ENCODE results near the gene TRAPPC14.
A peak's percentile ranks its signal among the peaks of the same experiment; 100 is the strongest.
"Not testable (repeated sequence)": the region's sequence is repeated elsewhere in the genome, so short reads cannot be mapped to it uniquely, and the experiment has no call there.

Gene TRAPPC14

GRCh38 chr7:100148225-100148558, 10.3 kb downstream of the TRAPPC14 start:
- Histone ChIP-seq H3K4me1 (ENCODE audit: insufficient read depth, insufficient read length) (no peaks in the 10 kb centered on the region), H3K9ac (ENCODE audit: insufficient read length, low read depth) (peak overlapping the region; percentile 56), H3K36me3 (ENCODE audit: insufficient read depth, insufficient read length, low read length) (peaks cover 12% of the 10 kb centered on the region), H3K27me3 (ENCODE audit: insufficient read depth, insufficient read length) (no peaks in the 10 kb centered on the region), H3K4me3 (ENCODE audit: insufficient read length, low read depth) (no peak overlapping the region), H3K9me3 (ENCODE audit: insufficient read depth, low read length) (no peaks in the 10 kb centered on the region)
- DNase-seq (ENCODE audit: low read depth, low spot score): no peak
- TF ChIP-seq YY1 (IDR thresholded peaks at IDR 0.05; ENCODE audit: insufficient read depth, insufficient read length) (no peak), SUZ12 (IDR thresholded peaks at IDR 0.05; ENCODE audit: extremely low read depth, insufficient read depth, insufficient read length) (no peak)

GRCh38 chr7:100147278-100147677, 11.2 kb downstream of the TRAPPC14 start:
- TF ChIP-seq SUZ12 (IDR thresholded peaks at IDR 0.05; ENCODE audit: extremely low read depth, insufficient read depth, insufficient read length) (no peak), ZNF274 (IDR thresholded peaks at IDR 0.05; ENCODE audit: low read depth, low read length) (no peak), YY1 (IDR thresholded peaks at IDR 0.05; ENCODE audit: insufficient read depth, insufficient read length) (no peak)
- Histone ChIP-seq H3K27me3 (ENCODE audit: insufficient read depth, insufficient read length) (no peaks in the 10 kb centered on the region), H3K36me3 (ENCODE audit: insufficient read depth, insufficient read length, low read length) (peaks cover 6% of the 10 kb centered on the region), H3K4me3 (ENCODE audit: insufficient read length, low read depth) (no peak overlapping the region), H3K9ac (ENCODE audit: insufficient read length, low read depth) (no peak overlapping the region), H3K4me1 (ENCODE audit: insufficient read depth, insufficient read length) (no peaks in the 10 kb centered on the region), H3K9me3 (ENCODE audit: insufficient read depth, low read length) (no peaks in the 10 kb centered on the region)
- DNase-seq (ENCODE audit: low read depth, low spot score): no peak

- not testable (repeated sequence) for DNase-seq (ENCODE audit: low read depth, low spot score); H3K9ac ChIP-seq (ENCODE audit: insufficient read length, low read depth); H3K36me3 ChIP-seq (ENCODE audit: insufficient read depth, insufficient read length, low read length); H3K4me1 ChIP-seq (ENCODE audit: insufficient read depth, insufficient read length); H3K9me3 ChIP-seq (ENCODE audit: insufficient read depth, low read length); H3K27me3 ChIP-seq (ENCODE audit: insufficient read depth, insufficient read length); H3K4me3 ChIP-seq (ENCODE audit: insufficient read length, low read depth)
Measured at GRCh38 chr7:100146350-100146749, 12.2 kb downstream of the TRAPPC14 start.

GRCh38 chr7:100142461-100142860, 16.1 kb downstream of the TRAPPC14 start:
- no peak overlapping the region for H3K9ac ChIP-seq (ENCODE audit: insufficient read length, low read depth)
- H3K36me3 ChIP-seq (ENCODE audit: insufficient read depth, insufficient read length, low read length): no peaks in the 10 kb centered on the region
- no peaks in the 10 kb centered on the region for H3K9me3 ChIP-seq (ENCODE audit: insufficient read depth, low read length)

GRCh38 chr7:100141555-100141949, 17.0 kb downstream of the TRAPPC14 start:
- H3K9ac ChIP-seq (ENCODE audit: insufficient read length, low read depth): no peak overlapping the region
- H3K36me3 ChIP-seq (ENCODE audit: insufficient read depth, insufficient read length, low read length): no peaks in the 10 kb centered on the region
- H3K4me1 ChIP-seq (ENCODE audit: insufficient read depth, insufficient read length): no peaks in the 10 kb centered on the region
- TF ChIP-seq YY1 (IDR thresholded peaks at IDR 0.05; ENCODE audit: insufficient read depth, insufficient read length): no peak
- no peak for TF ChIP-seq ZNF274 (IDR thresholded peaks at IDR 0.05; ENCODE audit: low read depth, low read length)
- no peak for TF ChIP-seq SUZ12 (IDR thresholded peaks at IDR 0.05; ENCODE audit: extremely low read depth, insufficient read depth, insufficient read length)
- no peak for DNase-seq (ENCODE audit: low read depth, low spot score)
- H3K9me3 ChIP-seq (ENCODE audit: insufficient read depth, low read length): no peaks in the 10 kb centered on the region
- H3K27me3 ChIP-seq (ENCODE audit: insufficient read depth, insufficient read length): no peaks in the 10 kb centered on the region
- no peak overlapping the region for H3K4me3 ChIP-seq (ENCODE audit: insufficient read length, low read depth)

More at GRCh38 chr7:100142461-100142860, 16.1 kb downstream of the TRAPPC14 start:
- TF ChIP-seq SUZ12 (IDR thresholded peaks at IDR 0.05; ENCODE audit: extremely low read depth, insufficient read depth, insufficient read length) (no peak), YY1 (IDR thresholded peaks at IDR 0.05; ENCODE audit: insufficient read depth, insufficient read length) (no peak), ZNF274 (IDR thresholded peaks at IDR 0.05; ENCODE audit: low read depth, low read length) (no peak)
- no peaks in the 10 kb centered on the region for H3K27me3 ChIP-seq (ENCODE audit: insufficient read depth, insufficient read length)
- H3K4me1 ChIP-seq (ENCODE audit: insufficient read depth, insufficient read length): no peaks in the 10 kb centered on the region
- no peak overlapping the region for H3K4me3 ChIP-seq (ENCODE audit: insufficient read length, low read depth)
- no peak for DNase-seq (ENCODE audit: low read depth, low spot score)

GRCh38 chr7:100137851-100138760, 20.4 kb downstream of the TRAPPC14 start:
- DNase-seq (ENCODE audit: low read depth, low spot score): no peak
- TF ChIP-seq ZNF274 (IDR thresholded peaks at IDR 0.05; ENCODE audit: low read depth, low read length) (no peak), YY1 (IDR thresholded peaks at IDR 0.05; ENCODE audit: insufficient read depth, insufficient read length) (no peak), SUZ12 (IDR thresholded peaks at IDR 0.05; ENCODE audit: extremely low read depth, insufficient read depth, insufficient read length) (no peak)
- H3K27me3 ChIP-seq (ENCODE audit: insufficient read depth, insufficient read length): no peaks in the 10 kb centered on the region
- H3K9me3 ChIP-seq (ENCODE audit: insufficient read depth, low read length): no peaks in the 10 kb centered on the region
- no peaks in the 10 kb centered on the region for H3K4me1 ChIP-seq (ENCODE audit: insufficient read depth, insufficient read length)
- H3K36me3 ChIP-seq (ENCODE audit: insufficient read depth, insufficient read length, low read length): no peaks in the 10 kb centered on the region
- H3K9ac ChIP-seq (ENCODE audit: insufficient read length, low read depth): no peak overlapping the region
- no peak overlapping the region for H3K4me3 ChIP-seq (ENCODE audit: insufficient read length, low read depth)

- no peak overlapping the region for H3K9ac ChIP-seq (ENCODE audit: insufficient read length, low read depth)
- H3K27me3 ChIP-seq (ENCODE audit: insufficient read depth, insufficient read length): peaks cover 18% of the 10 kb centered on the region
- H3K4me1 ChIP-seq (ENCODE audit: insufficient read depth, insufficient read length): no peaks in the 10 kb centered on the region
- no peaks in the 10 kb centered on the region for H3K36me3 ChIP-seq (ENCODE audit: insufficient read depth, insufficient read length, low read length)
- no peak overlapping the region for H3K4me3 ChIP-seq (ENCODE audit: insufficient read length, low read depth)
- no peak for DNase-seq (ENCODE audit: low read depth, low spot score)
- no peaks in the 10 kb centered on the region for H3K9me3 ChIP-seq (ENCODE audit: insufficient read depth, low read length)
- no peak for TF ChIP-seq YY1 (IDR thresholded peaks at IDR 0.05; ENCODE audit: insufficient read depth, insufficient read length)
- TF ChIP-seq ZNF274 (IDR thresholded peaks at IDR 0.05; ENCODE audit: low read depth, low read length): no peak
- TF ChIP-seq SUZ12 (IDR thresholded peaks at IDR 0.05; ENCODE audit: extremely low read depth, insufficient read depth, insufficient read length): no peak
Measured at GRCh38 chr7:100132697-100133151, 25.8 kb downstream of the TRAPPC14 start.
